Measurements from ENCODE around the gene NDUFB11.

DNA sequence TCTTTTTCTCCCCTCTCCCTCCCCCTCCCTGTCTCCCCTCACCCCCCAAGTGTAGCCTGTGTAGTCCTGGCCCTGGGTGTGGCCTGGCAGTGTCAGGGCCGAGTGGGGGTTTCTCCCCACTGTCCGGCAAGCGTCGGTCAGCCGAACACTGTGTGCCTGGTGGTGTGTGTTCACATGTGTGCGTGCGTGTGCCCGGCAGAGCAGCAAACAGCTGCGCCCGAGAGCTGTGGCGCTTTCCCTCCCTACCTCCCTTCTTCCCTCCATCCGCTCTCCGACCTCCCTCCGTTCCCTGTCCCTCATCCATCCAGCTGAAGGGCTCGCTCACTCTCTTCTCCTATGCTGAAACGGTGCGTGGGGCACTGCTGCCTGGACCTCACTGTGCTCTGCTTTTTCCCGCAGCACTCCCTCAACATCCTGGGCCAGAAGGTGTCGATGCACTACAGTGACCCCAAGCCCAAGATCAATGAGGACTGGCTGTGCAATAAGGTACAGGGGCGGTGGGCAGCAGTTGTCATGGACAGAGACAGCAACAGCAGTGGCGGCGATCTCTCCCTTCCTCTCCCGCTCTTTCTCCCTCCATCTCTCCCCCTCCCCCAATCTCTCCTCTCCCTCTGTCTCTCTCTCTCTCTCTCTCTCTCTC lies 31.7 kb upstream of the NDUFB11 start:
- no peak for TF ChIP-seq POLR2A (IDR thresholded peaks at IDR 0.05)
- no peak for TF ChIP-seq POLR2AphosphoS5 (IDR thresholded peaks at IDR 0.05)
